Lower leg skin (tissue), 4 donors: ENCODE results near the gene KRTAP5-6. TPM values are rescaled to one million over a fixed set of nuclear protein-coding genes. Genes with fewer than 3 reads are reported as not detected.

ENCODE experiments used
- DNase-seq, 2 donors: peaks; one replicate each; pipeline ENCODE4 v3.0.0-alpha.2; 2019; ENCODE audit warnings: low spot score in 2 of 2
- H3K4me3 ChIP-seq: fragments of 200-600 bp; sonication (generic); 2 replicates; pipeline ENCODE4 v1.5.1; 2017; ENCODE audit warnings: mild to moderate bottlenecking, low read depth; ENCODE audit not compliant: poor library complexity, severe bottlenecking
- POLR2A ChIP-seq, 2 donors: fragments of 450-650 bp; IDR thresholded peaks; one replicate each; pipeline ENCODE4 v1.6.1; 2016 to 2017; ENCODE audit warnings: antibody characterized with exemption in 2 of 2, mild to moderate bottlenecking in 1 of 2, moderate library complexity in 1 of 2
- WGBS, 2 donors: methylation state at CpG; one replicate each; pipeline ENCODE4 v1.1.5; 2018; 5-methylcytosine and 5-hydroxymethylcytosine counted together
- intact Hi-C: fragments of 100-400 bp; cut with DNase I; formaldehyde crosslinking; loops from one replicate; pipeline ENCODE4 v1.15.0; 2023; ENCODE audit warnings: low total_unique reads
- total RNA-seq, 4 donors: library from RNA; depleted of rRNA; stranded (reverse); fragments of >200 nt; gene quantifications; one replicate each; pipeline ENCODE4 v1.1.0, GENCODE V29; 2016
- TF ChIP-seq, protein P1 (sequence below), 3 donors: fragments of 450-650 bp; IDR thresholded peaks; one replicate each; pipeline ENCODE4 v1.5.1; 2016; ENCODE audit warnings: antibody characterized with exemption in 3 of 3, mild to moderate bottlenecking in 3 of 3, moderate library complexity in 2 of 3

KRTAP5-6 gene
- total RNA-seq, 4 donors from 2014 or later: 6.7 TPM; not detected in 3

DNA sequence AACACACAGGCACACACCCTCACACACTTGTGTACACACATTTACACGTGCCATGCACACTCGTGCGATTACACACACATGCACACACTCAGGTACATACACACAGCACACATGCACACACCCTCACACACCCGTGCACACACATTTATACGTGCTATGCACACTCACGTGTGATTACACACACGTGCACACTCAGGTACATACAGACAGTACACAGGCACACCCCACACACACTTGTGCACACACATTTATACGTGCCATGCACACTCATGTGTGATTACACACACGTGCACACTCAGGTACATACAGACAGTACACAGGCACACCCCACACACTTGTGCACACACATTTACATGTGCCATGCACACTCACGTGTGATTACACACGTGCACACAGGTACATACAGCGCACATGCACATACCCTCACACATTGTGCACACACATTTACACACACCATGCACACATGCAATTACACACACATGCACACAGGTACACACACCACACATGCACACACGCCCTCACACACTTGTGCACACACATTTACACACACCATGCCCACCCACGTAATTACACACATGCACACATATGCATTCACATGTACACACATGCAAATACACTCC is 48.8 kb downstream of the KRTAP5-6 start:
- DNase-seq: no peak
- no peak overlapping the region for H3K4me3 ChIP-seq
- TF ChIP-seq POLR2A (IDR thresholded peaks at IDR 0.05): no peak
- TF ChIP-seq, protein P1, sequence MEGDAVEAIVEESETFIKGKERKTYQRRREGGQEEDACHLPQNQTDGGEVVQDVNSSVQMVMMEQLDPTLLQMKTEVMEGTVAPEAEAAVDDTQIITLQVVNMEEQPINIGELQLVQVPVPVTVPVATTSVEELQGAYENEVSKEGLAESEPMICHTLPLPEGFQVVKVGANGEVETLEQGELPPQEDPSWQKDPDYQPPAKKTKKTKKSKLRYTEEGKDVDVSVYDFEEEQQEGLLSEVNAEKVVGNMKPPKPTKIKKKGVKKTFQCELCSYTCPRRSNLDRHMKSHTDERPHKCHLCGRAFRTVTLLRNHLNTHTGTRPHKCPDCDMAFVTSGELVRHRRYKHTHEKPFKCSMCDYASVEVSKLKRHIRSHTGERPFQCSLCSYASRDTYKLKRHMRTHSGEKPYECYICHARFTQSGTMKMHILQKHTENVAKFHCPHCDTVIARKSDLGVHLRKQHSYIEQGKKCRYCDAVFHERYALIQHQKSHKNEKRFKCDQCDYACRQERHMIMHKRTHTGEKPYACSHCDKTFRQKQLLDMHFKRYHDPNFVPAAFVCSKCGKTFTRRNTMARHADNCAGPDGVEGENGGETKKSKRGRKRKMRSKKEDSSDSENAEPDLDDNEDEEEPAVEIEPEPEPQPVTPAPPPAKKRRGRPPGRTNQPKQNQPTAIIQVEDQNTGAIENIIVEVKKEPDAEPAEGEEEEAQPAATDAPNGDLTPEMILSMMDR (IDR thresholded peaks at IDR 0.05): peak in 1 of 3 donors; percentile 20
- intact Hi-C loops: no loop called here
- WGBS, 2 donors: 84 to 89% methylated on average over 14 of the region's 14 CpGs

DNA sequence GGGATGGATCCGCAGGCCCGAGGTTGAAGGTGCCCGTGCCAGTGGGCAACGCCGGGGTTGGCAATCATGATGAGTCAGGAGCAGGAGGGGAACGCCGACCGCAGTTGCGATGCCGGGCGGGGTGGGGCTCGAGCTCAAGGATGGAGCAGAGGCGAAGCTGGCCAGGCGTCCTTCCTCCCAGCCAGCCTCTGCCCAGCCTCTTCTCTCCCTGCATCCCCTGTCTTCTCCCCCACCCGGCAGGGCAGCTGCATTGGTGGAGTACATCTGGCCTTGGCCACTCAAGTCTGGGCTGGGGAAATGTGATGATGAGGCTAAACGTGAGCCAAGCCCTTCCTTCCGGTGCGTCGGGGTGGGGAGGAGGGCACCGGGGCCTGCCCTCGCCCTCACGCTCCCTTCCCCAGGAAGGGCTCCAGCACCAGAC is 49.5 kb downstream of the KRTAP5-6 start:
- H3K4me3 ChIP-seq: no peak overlapping the region
- 64 to 74% methylated on average over 22 of the region's 22 CpGs for WGBS, 2 donors
- peak in 1 of 2 donors; percentile 88 for DNase-seq
- TF ChIP-seq POLR2A (IDR thresholded peaks at IDR 0.05): no peak
- TF ChIP-seq, protein P1 (IDR thresholded peaks at IDR 0.05): no peak
- intact Hi-C loops: no loop called here

DNA sequence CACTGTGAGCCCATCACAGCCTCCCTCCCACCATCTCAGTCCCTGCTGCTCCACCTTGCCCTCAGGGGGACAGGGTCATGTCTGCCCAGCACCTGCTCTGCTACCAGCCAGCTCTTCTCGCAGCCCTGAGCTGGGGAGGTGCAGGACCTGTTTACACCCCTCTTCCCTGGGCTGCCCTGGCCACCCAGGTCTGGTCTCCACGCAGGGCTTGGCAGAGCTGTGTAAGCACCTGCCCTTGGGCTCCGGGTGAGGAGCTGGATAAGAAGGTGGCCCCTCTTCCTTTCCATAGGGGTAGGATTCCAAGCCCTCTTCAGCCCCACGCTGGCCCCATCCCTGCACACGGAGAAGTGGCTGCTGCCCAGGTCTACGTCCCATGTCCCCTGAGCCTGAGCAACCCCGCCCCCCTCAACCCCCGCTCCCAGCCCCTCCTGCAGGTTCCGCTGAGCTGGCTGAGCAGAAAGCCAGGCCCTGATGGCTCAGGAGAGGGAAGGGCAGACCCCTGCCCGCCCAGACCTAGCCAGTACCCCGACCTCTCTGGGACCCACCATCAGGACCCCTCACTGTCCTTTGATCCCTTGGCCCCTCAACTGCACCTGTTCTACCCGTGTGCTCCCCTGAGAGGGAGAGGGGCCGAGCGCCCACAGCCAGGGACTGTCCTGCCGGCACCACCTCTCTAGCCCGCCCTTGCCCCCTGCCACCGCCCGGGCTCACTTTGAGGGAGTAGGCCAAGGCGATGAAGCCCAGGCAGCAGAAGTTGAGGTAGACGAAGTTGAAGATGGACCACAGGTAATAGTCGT is 50.2 kb downstream of the KRTAP5-6 start:
- TF ChIP-seq POLR2A (IDR thresholded peaks at IDR 0.05): no peak
- TF ChIP-seq, protein P1 (IDR thresholded peaks at IDR 0.05): no peak
- intact Hi-C loops: no loop called here
- 74 to 85% methylated on average over 15 to 20 of the region's 21 CpGs for WGBS, 2 donors
- no peak overlapping the region for H3K4me3 ChIP-seq
- DNase-seq: peak in 1 of 2 donors; percentile 84

Other genes with a start within 250 kb of the KRTAP5-6 start
- gene MOB2, start 210.4 kb upstream of the KRTAP5-6 start, total RNA-seq: 100 to 1,000 TPM in 1 of 4 donors, 10 to 100 TPM in 3; 84.8 to 126 (median 93.8) TPM
- 10 to 100 TPM in 1 of 4 donors, 1 to 10 TPM in 3; 4.0 to 11.6 (median 5.9) TPM for gene DUSP8, start 124.9 kb upstream of the KRTAP5-6 start, total RNA-seq
- 1 to 10 TPM in 1 of 4 donors, not detected in 3; 8.1 TPM for gene KRTAP5-1, start 111.9 kb upstream of the KRTAP5-6 start, total RNA-seq
- 10 to 100 TPM in 1 of 4 donors, under 1 TPM in 1, not detected in 2; 0.55 to 15.1 TPM for gene KRTAP5-2, start 98.9 kb upstream of the KRTAP5-6 start, total RNA-seq
- gene KRTAP5-3, start 88.7 kb upstream of the KRTAP5-6 start, total RNA-seq: 10 to 100 TPM in 1 of 4 donors, not detected in 3; 16.2 TPM
- 1 to 10 TPM in 1 of 4 donors, not detected in 3; 7.9 TPM for gene KRTAP5-4, start 75.1 kb upstream of the KRTAP5-6 start, total RNA-seq
- 1 to 10 TPM in 1 of 4 donors, not detected in 3; 2.5 TPM for gene KRTAP5-5, start 67.4 kb upstream of the KRTAP5-6 start, total RNA-seq
- 10 to 100 TPM in 1 of 4 donors, 1 to 10 TPM in 3; 2.5 to 13.7 (median 6.3) TPM for gene IFITM10, start 53.4 kb downstream of the KRTAP5-6 start, total RNA-seq
- gene CTSD, start 66.7 kb downstream of the KRTAP5-6 start, total RNA-seq: 100 to 1,000 TPM; 573 to 913 (median 707) TPM
- gene SYT8, start 137.8 kb downstream of the KRTAP5-6 start, total RNA-seq: 100 to 1,000 TPM in 3 of 4 donors, 10 to 100 TPM in 1; 74.1 to 177 (median 106) TPM
- 10 to 100 TPM; 10.7 to 17.7 (median 15.8) TPM for gene TNNI2, start 141.8 kb downstream of the KRTAP5-6 start, total RNA-seq
- gene LSP1, start 155.9 kb downstream of the KRTAP5-6 start, total RNA-seq: 100 to 1,000 TPM in 1 of 4 donors, 10 to 100 TPM in 3; 73.7 to 105 (median 86.6) TPM
- gene PRR33, start 194.7 kb downstream of the KRTAP5-6 start, total RNA-seq: not detected
- 1 to 10 TPM; 1.2 to 6.6 (median 4.1) TPM for gene TNNT3, start 222.5 kb downstream of the KRTAP5-6 start, total RNA-seq